CD4-positive, alpha-beta memory T cell (primary cell): ENCODE data around the gene ARV1. TPM values are rescaled to one million over a fixed set of nuclear protein-coding genes. Genes with fewer than 3 reads are reported as not detected.
A peak's percentile ranks its signal among the peaks of the same experiment; 100 is the strongest.

Experiments used
- CTCF ChIA-PET: fragments of 350-600 bp; sonication (Branson Sonifier 250); formaldehyde crosslinking; loops from one replicate; lab custom pipeline; 2021; ENCODE audit warnings: inconsistent platforms; ENCODE audit not compliant: partially characterized antibody; lab: Charles Lee
- POLR2A ChIA-PET: fragments of 350-600 bp; sonication (Branson Sonifier 250); formaldehyde crosslinking; loops from one replicate; lab custom pipeline; 2021; ENCODE audit not compliant: partially characterized antibody; lab: Charles Lee
- DNase-seq, 5 donors: peaks; one replicate each; pipeline versions ENCODE4 v3.0.0 to v3.0.0-alpha.2; 2020 to 2022; ENCODE audit warnings: mixed read lengths in 1 of 5
- H3K27ac ChIP-seq: one replicate; pipeline ENCODE4 v1.7.0; 2013; ENCODE audit warnings: low read depth, low read length
- H3K27me3 ChIP-seq: 2 replicates; pipeline ENCODE4 v1.7.0; 2013; ENCODE audit warnings: mild to moderate bottlenecking, low read length, moderate library complexity; ENCODE audit not compliant: insufficient read depth
- H3K36me3 ChIP-seq: 2 replicates; pipeline ENCODE4 v1.7.0; 2013; ENCODE audit warnings: mild to moderate bottlenecking, low read length, moderate library complexity; ENCODE audit not compliant: insufficient read depth
- H3K4me1 ChIP-seq: 2 replicates; pipeline ENCODE4 v1.7.0; 2013; ENCODE audit warnings: mild to moderate bottlenecking, low read length, moderate library complexity; ENCODE audit not compliant: insufficient read depth
- H3K4me3 ChIP-seq, 2 donors: one replicate each; pipeline ENCODE4 v1.7.0; 2013; ENCODE audit warnings: low read length in 2 of 2, mild to moderate bottlenecking in 1 of 2
- H3K9me3 ChIP-seq, 2 donors: one replicate each; pipeline ENCODE4 v1.7.0; 2013; ENCODE audit warnings: low read length in 2 of 2, control low read depth in 1 of 2; ENCODE audit not compliant: control insufficient read depth in 1 of 2
- H3K27ac Mint-ChIP-seq, 7 donors: one replicate each; pipeline ENCODE4 v1.8.0; 2020 to 2021; ENCODE audit warnings: mixed read lengths in 7 of 7, mild to moderate bottlenecking in 6 of 7, inconsistent platforms in 3 of 7, moderate library complexity in 3 of 7
- H3K27me3 Mint-ChIP-seq, 2 donors: one replicate each; pipeline ENCODE4 v1.8.0; 2020 to 2021; ENCODE audit warnings: mixed read lengths in 2 of 2
- H3K36me3 Mint-ChIP-seq, 2 donors: one replicate each; pipeline ENCODE4 v1.8.0; 2020 to 2021; ENCODE audit warnings: mixed read lengths in 2 of 2, inconsistent platforms in 1 of 2, mild to moderate bottlenecking in 1 of 2
- H3K4me1 Mint-ChIP-seq, 4 donors: one replicate each; pipeline ENCODE4 v1.8.0; 2020 to 2021; ENCODE audit warnings: mixed read lengths in 4 of 4, mild to moderate bottlenecking in 1 of 4
- H3K4me3 Mint-ChIP-seq, 8 donors: one replicate each; pipeline ENCODE4 v1.8.0; 2020 to 2021; ENCODE audit warnings: mixed read lengths in 8 of 8, mild to moderate bottlenecking in 7 of 8, moderate library complexity in 6 of 8, inconsistent platforms in 3 of 8
- H3K9me3 Mint-ChIP-seq, 8 donors: one replicate each; pipeline ENCODE4 v1.8.0; 2020 to 2021; ENCODE audit warnings: mixed read lengths in 8 of 8, mild to moderate bottlenecking in 5 of 8, inconsistent platforms in 3 of 8, moderate library complexity in 1 of 8
- intact Hi-C: fragments of 100-400 bp; cut with micrococcal nuclease; formaldehyde crosslinking; loops from one replicate; pipeline ENCODE4 v1.15.1; 2023
- polyA plus RNA-seq, 2 donors: library from polyadenylated mRNA; unstranded; fragments of 300-500 nt; fragmentation: Illumina TruSeq; gene quantifications; one replicate each; pipeline ENCODE4 v1.2.3, GENCODE V29; 2021
- total RNA-seq, 2 experiments: library from RNA; stranded (reverse); gene quantifications; one replicate each; pipeline ENCODE4 v1.2.3, GENCODE V29; 2021

The ARV1 gene
- total and polyA plus RNA-seq, 4 experiments from 2014 or later, result 13.8 to 37.4 (median 19.3) TPM

DNA sequence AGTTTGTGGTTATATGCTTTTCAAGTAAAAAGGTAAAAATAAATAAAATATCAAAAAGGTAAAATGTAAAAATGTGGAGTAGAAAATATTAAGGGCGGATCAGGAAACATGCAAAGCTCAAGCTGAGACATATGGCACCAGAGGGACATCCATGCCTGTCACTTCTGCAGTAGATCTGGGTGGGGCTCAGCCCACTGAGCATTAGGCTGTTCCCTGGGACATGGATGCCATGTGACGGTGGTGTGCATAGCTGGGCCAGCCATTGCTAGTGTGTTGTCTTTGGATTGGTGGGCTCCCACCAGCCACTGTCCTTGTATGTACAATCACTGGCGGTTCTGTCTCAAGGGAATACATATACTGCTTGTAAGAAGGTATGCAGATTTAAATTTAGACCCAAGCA is 3.3 kb upstream of the ARV1 start:
- CTCF ChIA-PET, result interaction anchor here (0.6 to 1.5 kb wide), 2 partner anchors 25 to 55 kb away, joined by 3 to 6 read pairs; no protein-coding TSS in a partner anchor
- POLR2A ChIA-PET, result interaction anchor here (1.4 kb wide), 1 partner anchor 53 kb away, joined by 3 read pairs; no protein-coding TSS in a partner anchor
- H3K9me3 Mint-ChIP-seq, result no peaks in the 10 kb centered on the region

DNA sequence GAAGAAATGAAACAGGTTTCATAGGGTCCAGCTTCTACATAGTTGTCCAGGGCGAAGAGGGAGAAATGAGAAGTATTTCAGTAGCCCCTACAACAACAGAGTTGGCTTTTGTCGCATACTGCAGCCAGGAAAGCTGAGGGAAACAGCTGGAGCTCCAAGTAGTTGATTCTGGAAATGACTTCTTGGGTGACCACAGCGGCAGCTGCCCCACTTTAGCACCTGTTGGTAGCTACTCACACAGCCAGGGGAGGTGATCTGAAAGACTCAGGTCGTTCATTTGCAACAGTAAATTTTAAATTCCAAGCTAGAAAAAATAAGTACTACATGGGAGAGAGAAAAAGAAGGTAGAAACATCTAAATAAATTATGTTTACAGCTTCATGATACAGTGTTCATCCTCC is 2.5 kb upstream of the ARV1 start:
- no peaks in the 10 kb centered on the region for H3K9me3 ChIP-seq
- ChIA-PET POLR2A (interaction anchor here (1.2 to 1.4 kb wide), 2 partner anchors 18 to 54 kb away, joined by 3 to 4 read pairs; no protein-coding TSS in a partner anchor), CTCF (interaction anchor here (1.1 to 1.5 kb wide), 2 partner anchors 56 to 60 kb away, joined by 4 to 6 read pairs; no protein-coding TSS in a partner anchor)
- DNase-seq, result no peak
- peaks cover 57 to 63% (median 58%) of the 10 kb centered on the region in 4 donors for H3K4me1 Mint-ChIP-seq
- H3K4me1 ChIP-seq, result peaks cover 80% of the 10 kb centered on the region
- no peak overlapping the region for H3K27ac ChIP-seq
- peak overlapping the region in 7 of 8 donors; percentile 91 to 100 (median 99) for H3K4me3 Mint-ChIP-seq
- peaks cover 7 to 30% of the 10 kb centered on the region in 2 donors for H3K36me3 Mint-ChIP-seq
- intact Hi-C loops, result loop anchor here (5.0 kb wide), 2 partner anchors 39 to 446 kb away; partner anchors contain the start of gene EGLN1
- peak overlapping the region in 6 of 7 donors; percentile 92 to 100 (median 97) for H3K27ac Mint-ChIP-seq
- H3K4me3 ChIP-seq, result no peak overlapping the region
- H3K9me3 Mint-ChIP-seq, result no peaks in the 10 kb centered on the region
- H3K27me3 ChIP-seq, result no peaks in the 10 kb centered on the region
- peaks cover 7% of the 10 kb centered on the region for H3K36me3 ChIP-seq
- H3K27me3 Mint-ChIP-seq, result no peaks in the 10 kb centered on the region

More for the DNA sequence above, 3.3 kb upstream of the ARV1 start:
- peak overlapping the region in 4 of 7 donors; percentile 0 to 52 (median 20) for H3K27ac Mint-ChIP-seq
- H3K4me1 Mint-ChIP-seq, result peaks cover 59 to 66% (median 60%) of the 10 kb centered on the region in 4 donors
- H3K27me3 ChIP-seq, result no peaks in the 10 kb centered on the region
- intact Hi-C loops, result loop anchor here (5.0 kb wide), 2 partner anchors 38 to 447 kb away; partner anchors contain the start of gene EGLN1
- H3K27ac ChIP-seq, result no peak overlapping the region
- H3K36me3 Mint-ChIP-seq, result peaks cover 7 to 30% of the 10 kb centered on the region in 2 donors
- no peaks in the 10 kb centered on the region for H3K27me3 Mint-ChIP-seq
- peaks cover 76% of the 10 kb centered on the region for H3K4me1 ChIP-seq
- H3K9me3 ChIP-seq, result no peaks in the 10 kb centered on the region
- peak overlapping the region in 1 of 8 donors; percentile 31 for H3K4me3 Mint-ChIP-seq
- no peak for DNase-seq
- peaks cover 7% of the 10 kb centered on the region for H3K36me3 ChIP-seq
- no peak overlapping the region for H3K4me3 ChIP-seq

DNA sequence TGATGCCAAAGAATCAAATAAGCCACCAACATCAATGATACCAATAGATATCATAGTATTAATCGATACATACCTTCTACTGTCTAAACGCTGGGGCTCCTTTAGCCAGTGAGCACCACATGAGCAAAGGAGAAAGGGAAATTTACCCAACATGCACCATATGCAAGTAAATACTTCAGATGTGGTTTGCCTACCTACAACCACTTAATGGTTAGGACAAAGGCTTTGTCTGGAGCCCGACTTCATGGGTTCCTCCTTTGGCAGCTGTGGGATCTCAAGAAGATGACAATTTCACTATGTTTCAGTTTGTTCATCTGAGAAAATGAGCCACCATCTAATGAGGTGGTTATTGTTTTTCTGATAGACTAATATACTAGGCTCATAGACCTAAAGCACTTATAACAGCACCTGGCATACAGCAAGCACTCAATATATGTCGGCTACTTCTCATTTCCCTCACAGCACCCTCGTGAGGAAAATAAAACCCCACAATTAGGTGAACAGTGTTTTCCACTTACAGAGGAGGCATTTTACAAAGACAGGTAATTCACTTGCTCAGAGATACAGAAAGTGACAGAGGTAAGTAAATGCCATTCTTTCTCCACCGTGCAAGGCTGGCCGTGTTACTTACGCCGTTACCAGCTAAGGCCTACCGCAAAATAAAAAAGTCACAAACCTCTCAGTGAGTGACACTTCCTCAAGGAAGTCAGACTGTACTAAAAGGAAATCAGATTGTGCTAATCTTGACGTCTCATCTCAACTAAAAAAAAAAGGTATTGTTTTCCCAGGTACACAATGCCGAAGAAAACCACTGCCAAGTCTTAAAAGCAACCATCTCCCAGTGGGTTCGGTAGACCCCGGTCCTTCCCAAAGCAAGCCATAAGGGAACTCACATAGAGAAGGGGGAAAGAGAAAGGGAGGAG is 1.8 kb upstream of the ARV1 start:
- Mint-ChIP-seq H3K4me3 (peak overlapping the region; percentile 91 to 100 (median 96)), H3K27ac (peak overlapping the region; percentile 92 to 100 (median 97)), H3K36me3 (peaks cover 7 to 30% of the 10 kb centered on the region in 2 donors), H3K9me3 (no peaks in the 10 kb centered on the region), H3K4me1 (peaks cover 51 to 55% (median 51%) of the 10 kb centered on the region in 4 donors), H3K27me3 (no peaks in the 10 kb centered on the region)
- H3K27me3 ChIP-seq, result no peaks in the 10 kb centered on the region
- peak overlapping the region; percentile 66 to 86 for H3K4me3 ChIP-seq
- POLR2A ChIA-PET, result interaction anchor here (1.0 to 3.1 kb wide), 6 partner anchors 8 to 361 kb away, joined by 3 to 15 read pairs (median 4); partner anchors contain the start of genes EXOC8 and SPRTN
- H3K4me1 ChIP-seq, result peaks cover 76% of the 10 kb centered on the region
- H3K27ac ChIP-seq, result peak overlapping the region; percentile 69
- CTCF ChIA-PET, result interaction anchor here (1.1 to 1.4 kb wide), 2 partner anchors 61 to 334 kb away, joined by 4 to 5 read pairs; partner anchors contain the start of gene COG2
- no peaks in the 10 kb centered on the region for H3K9me3 ChIP-seq
- intact Hi-C loops, result loop anchor here (5.0 kb wide), 2 partner anchors 40 to 445 kb away; partner anchors contain the start of gene EGLN1
- H3K36me3 ChIP-seq, result peaks cover 7% of the 10 kb centered on the region
- peak; percentile 65 to 77 (median 75) for DNase-seq

DNA sequence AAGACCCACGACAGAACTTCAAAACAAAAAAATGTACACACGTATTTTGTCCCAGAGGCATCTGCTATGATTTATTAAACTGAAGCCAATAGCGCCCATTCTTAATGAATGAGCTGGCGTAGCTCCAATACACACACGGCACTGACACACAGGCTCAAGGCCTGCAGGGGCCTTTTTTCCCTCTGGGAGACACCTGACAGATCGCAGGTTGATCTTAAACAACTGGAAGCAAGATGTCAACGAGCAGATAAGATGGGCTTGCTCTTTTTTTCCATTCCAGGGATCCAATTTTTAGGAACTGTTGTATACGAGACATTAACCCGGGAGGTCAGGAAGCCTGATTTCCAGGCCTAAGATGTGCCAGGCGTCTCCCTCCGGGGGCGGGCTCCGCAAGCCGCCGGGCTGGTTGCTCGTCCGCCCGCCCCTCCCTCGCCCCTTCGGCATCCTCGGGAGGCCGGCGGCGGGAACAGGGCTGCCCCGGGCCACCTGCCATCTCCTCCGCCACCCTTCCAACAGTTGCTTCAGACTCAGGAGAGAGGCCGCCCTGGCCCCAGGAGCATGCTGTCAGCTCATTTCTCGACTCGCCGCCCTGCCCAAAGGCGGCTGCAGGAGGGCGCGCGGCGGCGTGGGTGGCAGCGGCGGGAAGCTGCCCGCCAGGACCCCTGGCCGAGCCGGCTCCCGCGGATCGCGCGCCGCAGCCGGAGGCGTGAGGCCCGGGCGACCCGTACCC is 968 bp upstream of the ARV1 start:
- DNase-seq, result peak in 2 of 5 donors; percentile 24 to 58
- no peaks in the 10 kb centered on the region for H3K27me3 Mint-ChIP-seq
- H3K9me3 Mint-ChIP-seq, result no peaks in the 10 kb centered on the region
- H3K36me3 Mint-ChIP-seq, result peaks cover 7 to 29% of the 10 kb centered on the region in 2 donors
- peak overlapping the region; percentile 69 for H3K27ac ChIP-seq
- peaks cover 42 to 47% (median 43%) of the 10 kb centered on the region in 4 donors for H3K4me1 Mint-ChIP-seq
- H3K36me3 ChIP-seq, result peaks cover 7% of the 10 kb centered on the region
- ChIA-PET POLR2A (interaction anchor here (1.0 to 3.1 kb wide), 10 partner anchors 9 to 360 kb away, joined by 3 to 15 read pairs (median 4); partner anchors contain the start of genes COG2, EXOC8, FAM89A and SPRTN), CTCF (interaction anchor here (0.6 to 2.1 kb wide), 12 partner anchors 45 to 335 kb away, joined by 4 to 19 read pairs (median 6); partner anchors contain the start of gene COG2)
- intact Hi-C loops, result loop anchor here (1.0 to 5.0 kb wide), 8 partner anchors 41 to 550 kb away; partner anchors contain the start of genes EGLN1, FAM89A, GNPAT and SPRTN
- no peaks in the 10 kb centered on the region for H3K9me3 ChIP-seq
- peaks cover 67% of the 10 kb centered on the region for H3K4me1 ChIP-seq
- H3K4me3 Mint-ChIP-seq, result peak overlapping the region; percentile 91 to 100 (median 96)
- H3K27ac Mint-ChIP-seq, result peak overlapping the region; percentile 92 to 100 (median 97)
- peak overlapping the region; percentile 66 to 86 for H3K4me3 ChIP-seq
- H3K27me3 ChIP-seq, result no peaks in the 10 kb centered on the region

DNA sequence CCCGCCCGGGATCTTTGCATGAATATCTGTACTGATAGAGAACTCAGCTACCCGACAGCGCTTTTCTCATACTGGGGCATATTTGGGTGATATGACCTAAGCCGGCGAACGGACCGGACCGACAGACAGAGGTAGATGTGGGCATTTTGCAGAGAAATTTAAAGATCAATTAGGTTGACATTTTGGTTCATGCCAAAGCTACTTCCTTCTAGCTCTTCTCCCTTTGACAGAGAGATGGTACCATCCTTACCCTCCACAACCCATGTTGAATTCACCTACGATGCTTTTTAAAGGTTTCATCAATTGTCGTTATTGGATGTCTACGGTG is 459 bp downstream of the ARV1 start:
- POLR2A ChIA-PET, result interaction anchor here (0.6 to 3.1 kb wide), 10 partner anchors 10 to 442 kb away, joined by 3 to 15 read pairs (median 4); partner anchors contain the start of genes COG2, FAM89A and GNPAT
- CTCF ChIA-PET, result interaction anchor here (0.8 to 2.1 kb wide), 14 partner anchors 9 to 338 kb away, joined by 3 to 19 read pairs (median 6); partner anchors contain the start of gene COG2
- peak overlapping the region in 3 of 7 donors; percentile 90 to 97 (median 96) for H3K27ac Mint-ChIP-seq
- H3K27ac ChIP-seq, result peak overlapping the region; percentile 69
- no peak for DNase-seq
- intact Hi-C loops, result loop anchor here (1.0 to 5.0 kb wide), 7 partner anchors 42 to 443 kb away; partner anchors contain the start of genes COG2, EGLN1 and SPRTN
- H3K9me3 ChIP-seq, result no peaks in the 10 kb centered on the region
- no peaks in the 10 kb centered on the region for H3K27me3 ChIP-seq
- H3K27me3 Mint-ChIP-seq, result no peaks in the 10 kb centered on the region
- peaks cover 7% of the 10 kb centered on the region for H3K36me3 ChIP-seq
- H3K4me1 Mint-ChIP-seq, result peaks cover 28 to 38% (median 34%) of the 10 kb centered on the region in 4 donors
- peaks cover 7 to 32% of the 10 kb centered on the region in 2 donors for H3K36me3 Mint-ChIP-seq
- peak overlapping the region; percentile 48 to 86 for H3K4me3 ChIP-seq
- peaks cover 53% of the 10 kb centered on the region for H3K4me1 ChIP-seq
- no peaks in the 10 kb centered on the region for H3K9me3 Mint-ChIP-seq
- H3K4me3 Mint-ChIP-seq, result peak overlapping the region in 6 of 8 donors; percentile 93 to 98 (median 97)

DNA sequence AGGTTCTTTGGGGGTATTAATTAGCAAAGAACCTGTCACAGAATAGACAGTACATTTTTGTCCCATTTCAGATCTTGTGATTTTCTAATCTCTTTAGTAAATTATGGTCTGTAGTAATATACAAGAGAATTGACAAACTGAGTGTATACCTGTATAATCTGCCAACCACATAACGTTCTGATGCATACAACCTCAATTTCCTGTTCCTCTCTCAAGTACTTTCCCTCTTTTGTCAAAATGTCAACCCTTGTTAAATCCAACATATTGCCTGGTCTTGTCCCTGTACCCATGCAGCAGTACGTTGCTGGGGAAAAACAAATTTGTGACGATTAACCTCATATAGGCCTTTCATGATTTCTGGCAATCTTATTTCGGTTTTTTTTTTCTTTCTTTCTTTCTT is 1.1 kb downstream of the ARV1 start:
- Histone ChIP-seq H3K36me3 (peaks cover 7% of the 10 kb centered on the region), H3K27me3 (no peaks in the 10 kb centered on the region), H3K4me1 (peaks cover 47% of the 10 kb centered on the region), H3K9me3 (no peaks in the 10 kb centered on the region), H3K4me3 (peak overlapping the region in 1 of 2 donors; percentile 86), H3K27ac (peak overlapping the region; percentile 69)
- CTCF ChIA-PET, result interaction anchor here (1.1 to 2.0 kb wide), 9 partner anchors 9 to 229 kb away, joined by 3 to 19 read pairs (median 8); no protein-coding TSS in a partner anchor
- peak in 4 of 5 donors; percentile 21 to 34 (median 28) for DNase-seq
- POLR2A ChIA-PET, result interaction anchor here (0.7 to 3.1 kb wide), 5 partner anchors 11 to 442 kb away, joined by 3 to 15 read pairs (median 4); no protein-coding TSS in a partner anchor
- Mint-ChIP-seq H3K27ac (peak overlapping the region in 3 of 7 donors; percentile 90 to 97 (median 96)), H3K36me3 (peaks cover 7 to 32% of the 10 kb centered on the region in 2 donors), H3K9me3 (no peaks in the 10 kb centered on the region), H3K4me3 (peak overlapping the region in 6 of 8 donors; percentile 93 to 98 (median 97)), H3K4me1 (peaks cover 24 to 34% (median 32%) of the 10 kb centered on the region in 4 donors), H3K27me3 (no peaks in the 10 kb centered on the region)
- intact Hi-C loops, result loop anchor here (1.0 to 5.0 kb wide), 7 partner anchors 43 to 442 kb away; partner anchors contain the start of genes COG2, EGLN1 and SPRTN
